NCI-H146 treated with DMSO at 0.1 percent for 48 hours (cell line): ENCODE results near the gene LRRC49.
"Not testable (repeated sequence)": the region's sequence is repeated elsewhere in the genome, so short reads cannot be mapped to it uniquely, and the experiment has no call there.

Experiments used
- DNase-seq: peaks from one replicate; lab custom pipeline; 2025; ENCODE audit not compliant: unreplicated experiment; lab: John Stamatoyannopoulos, UW

Gene LRRC49

GRCh38 chr15:70867911-70868467 is 24.6 kb upstream of the LRRC49 start:
- DNase-seq: no peak

GRCh38 chr15:70869346-70869745 is 23.3 kb upstream of the LRRC49 start:
- no peak for DNase-seq

- no peak for DNase-seq
These were observed 22.6 kb upstream of the LRRC49 start for GRCh38 chr15:70870051-70870450.

DNA sequence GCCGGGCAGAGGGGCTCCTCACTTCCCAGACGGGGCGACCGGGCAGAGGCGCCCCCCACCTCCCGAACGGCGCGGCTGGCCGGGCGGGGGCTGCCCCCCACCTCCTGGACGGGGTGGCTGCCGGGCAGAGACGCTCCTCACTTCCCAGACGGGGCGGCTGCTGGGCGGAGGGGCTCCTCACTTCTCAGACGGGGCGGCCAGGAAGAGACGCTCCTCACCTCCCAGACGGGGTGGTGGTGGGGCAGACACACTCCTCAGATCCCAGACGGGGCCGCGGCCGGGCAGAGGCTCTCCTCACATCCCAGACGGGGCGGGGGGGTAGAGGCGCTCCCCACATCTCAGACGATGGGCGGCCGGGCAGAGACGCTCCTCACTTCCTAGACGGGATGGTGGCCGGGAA is 21.1 kb upstream of the LRRC49 start:
- not testable (repeated sequence) for DNase-seq

DNA sequence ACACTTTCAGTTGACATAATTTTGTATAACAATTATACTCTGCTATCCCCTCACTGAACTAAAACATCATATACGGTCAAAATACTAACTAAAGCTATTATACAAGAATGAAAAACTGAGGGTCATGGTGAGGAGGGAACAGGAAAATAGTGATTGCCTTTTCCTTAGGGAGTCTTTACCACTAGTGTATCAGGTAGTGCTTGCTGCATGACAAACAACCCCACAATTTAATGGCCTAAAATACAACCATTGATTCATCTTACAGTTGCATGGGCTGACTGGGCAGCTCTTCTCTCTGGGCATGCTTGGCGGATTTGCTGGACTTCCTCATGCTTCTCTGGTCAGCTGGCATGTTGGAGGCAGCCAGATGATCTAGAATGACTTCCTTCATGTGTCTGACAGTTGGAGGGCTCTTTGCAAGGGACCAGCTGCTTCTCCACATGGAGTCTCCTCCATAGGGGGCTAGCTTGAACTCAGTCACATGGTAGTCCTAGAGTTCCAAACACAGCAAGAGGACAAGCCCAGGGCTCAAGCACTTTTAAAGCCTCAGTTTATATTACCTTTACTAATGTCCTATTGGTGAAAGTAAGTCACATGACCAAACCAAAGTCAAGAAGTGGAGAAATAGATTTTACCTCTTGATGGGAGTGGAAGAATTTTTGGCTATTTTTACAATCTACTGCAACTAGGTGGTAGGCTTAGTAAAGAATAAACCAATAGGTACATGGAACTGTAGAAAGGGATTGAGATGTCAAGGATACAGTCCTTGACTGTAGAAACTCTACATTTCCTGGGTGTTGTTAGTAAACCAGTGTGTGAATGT is 19.2 kb upstream of the LRRC49 start:
- DNase-seq: no peak

- DNase-seq: no peak
These were observed 17.4 kb upstream of the LRRC49 start for GRCh38 chr15:70875001-70875782.

DNA sequence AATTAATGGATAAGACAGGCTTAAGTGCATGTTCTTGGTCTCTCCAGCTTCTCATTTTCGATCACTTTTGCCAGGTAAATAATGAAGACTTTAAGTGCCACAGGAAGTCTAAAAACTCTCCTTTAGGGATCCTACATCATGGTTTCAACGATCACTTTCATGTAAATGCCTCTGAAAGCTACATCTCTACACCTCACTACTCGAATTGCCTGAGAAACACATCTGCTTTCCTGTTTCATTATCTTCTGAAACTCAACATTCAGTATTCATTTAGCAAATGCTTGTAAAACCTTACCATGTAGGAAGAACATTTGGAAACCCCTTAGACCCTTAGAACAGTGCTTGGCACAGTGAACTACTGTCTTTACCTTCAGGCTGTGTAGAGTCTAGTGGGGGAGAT is 16.6 kb upstream of the LRRC49 start:
- DNase-seq: no peak

- no peak for DNase-seq
These were observed 15.9 kb upstream of the LRRC49 start for GRCh38 chr15:70876683-70877082.

DNA sequence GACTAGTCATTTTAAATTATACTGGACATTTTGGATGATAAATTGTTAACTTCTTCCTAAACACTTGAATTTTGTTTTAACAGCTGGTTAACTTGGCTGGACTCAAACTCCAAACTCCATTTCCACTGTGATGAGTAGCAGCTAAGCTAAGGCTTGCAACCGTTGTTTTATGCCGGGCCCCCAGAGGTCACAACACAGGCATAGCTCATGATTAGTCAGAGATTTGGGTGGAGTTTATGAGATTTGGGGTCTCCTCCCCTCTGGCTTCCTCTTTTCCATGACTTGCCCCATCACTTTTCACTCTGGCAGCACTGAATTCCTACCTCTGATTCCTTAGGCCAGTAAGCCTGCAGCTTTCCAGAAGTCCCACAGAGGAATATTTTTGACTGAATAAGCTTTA is 13.2 kb upstream of the LRRC49 start:
- DNase-seq: no peak

GRCh38 chr15:70880781-70881180 is 11.8 kb upstream of the LRRC49 start:
- DNase-seq: no peak

GRCh38 chr15:70882361-70882760 is 10.3 kb upstream of the LRRC49 start:
- no peak for DNase-seq

- peak; percentile 53 for DNase-seq
These were observed 410 bp downstream of the LRRC49 start for GRCh38 chr15:70892912-70893560.

DNA sequence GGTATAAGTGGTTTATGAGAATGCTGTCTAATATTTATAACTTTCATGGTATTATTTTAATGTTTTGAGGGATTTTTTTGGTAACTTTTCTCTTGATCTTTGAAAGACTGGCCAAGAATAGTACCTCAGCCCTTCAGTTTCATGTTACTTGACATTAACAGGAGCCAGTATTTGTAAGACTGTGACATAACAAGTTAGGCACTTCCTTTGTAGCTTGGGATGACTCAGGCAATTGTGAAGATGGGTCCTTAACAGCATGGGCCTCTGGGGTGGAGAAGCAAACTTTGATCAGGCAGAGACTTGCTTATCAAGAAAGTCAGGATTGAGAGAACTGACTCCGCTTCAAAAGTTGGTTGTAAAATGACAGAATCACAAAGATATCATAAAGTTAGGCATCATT is 9.5 kb downstream of the LRRC49 start:
- no peak for DNase-seq

DNA sequence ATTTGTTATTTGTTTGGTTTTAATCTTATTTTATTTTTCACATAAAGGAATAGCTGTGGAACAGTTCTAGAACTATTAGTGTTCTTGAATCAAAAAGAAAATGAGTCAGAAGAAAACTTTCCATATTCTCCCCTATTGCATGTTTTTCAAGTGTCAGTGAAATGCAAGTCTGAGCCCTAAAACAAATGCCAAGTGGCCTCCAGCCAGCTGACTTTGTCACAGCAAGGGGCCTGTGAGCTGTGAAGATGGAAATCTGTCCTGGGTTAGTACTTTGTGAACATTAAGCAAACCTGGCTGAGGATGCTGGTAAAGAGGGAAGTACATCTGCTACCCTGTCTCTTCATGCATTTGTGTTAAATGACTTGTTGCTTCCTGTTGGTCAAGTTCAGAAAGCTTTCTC is 14.2 kb downstream of the LRRC49 start:
- DNase-seq: no peak

DNA sequence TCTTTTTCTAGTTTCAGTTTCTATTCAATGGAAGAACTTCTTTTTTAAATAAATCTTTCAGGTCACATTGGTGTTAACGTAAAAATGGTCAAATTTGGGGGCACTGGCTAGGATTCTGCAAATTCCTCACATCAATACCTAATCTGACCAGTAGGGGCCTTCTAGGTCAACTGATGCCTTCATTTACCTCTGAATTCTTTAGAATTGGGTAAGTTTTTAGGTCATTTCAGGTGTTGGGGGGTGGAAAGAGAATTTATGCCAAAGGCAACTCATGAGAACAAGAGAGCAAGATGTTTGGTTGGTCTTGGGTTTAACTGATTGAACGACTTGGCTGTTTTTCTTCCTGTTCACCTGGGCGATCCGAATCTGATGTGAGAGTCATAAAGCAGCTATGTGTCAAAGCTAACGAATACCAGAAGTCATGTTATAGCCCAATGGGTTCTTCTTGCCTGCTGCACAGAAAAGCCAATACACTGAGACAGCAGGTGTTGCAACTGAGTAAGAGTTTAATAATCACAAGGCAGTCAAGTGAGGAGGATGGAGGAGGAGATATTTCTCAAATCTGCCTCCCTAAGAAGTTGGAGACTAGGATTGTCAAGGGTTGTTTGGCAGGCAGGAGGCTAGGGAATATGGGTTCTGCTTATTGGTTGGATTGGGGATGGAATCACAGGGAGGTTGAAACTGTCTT is 15.3 kb downstream of the LRRC49 start:
- DNase-seq: no peak

GRCh38 chr15:70910958-70911357 is 18.3 kb downstream of the LRRC49 start:
- no peak for DNase-seq

DNA sequence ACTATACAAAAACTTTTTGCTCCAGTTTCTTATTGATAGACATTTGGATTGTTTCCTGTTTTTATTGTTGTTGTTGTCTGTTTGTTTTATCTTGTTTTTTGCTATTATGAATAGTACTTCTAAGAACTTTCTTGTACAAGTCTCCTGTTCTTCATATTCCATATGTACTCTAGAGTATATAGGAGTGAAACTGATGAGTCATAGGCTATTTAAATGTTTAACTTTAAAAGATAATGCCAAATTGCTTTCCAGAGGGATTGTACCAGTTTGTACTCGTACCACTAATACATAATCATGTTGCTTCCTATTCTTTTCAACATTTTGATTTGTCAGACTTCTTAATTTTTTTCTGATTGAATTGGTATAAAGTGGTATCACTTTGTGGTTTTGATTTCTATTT is 19.6 kb downstream of the LRRC49 start:
- no peak for DNase-seq

DNA sequence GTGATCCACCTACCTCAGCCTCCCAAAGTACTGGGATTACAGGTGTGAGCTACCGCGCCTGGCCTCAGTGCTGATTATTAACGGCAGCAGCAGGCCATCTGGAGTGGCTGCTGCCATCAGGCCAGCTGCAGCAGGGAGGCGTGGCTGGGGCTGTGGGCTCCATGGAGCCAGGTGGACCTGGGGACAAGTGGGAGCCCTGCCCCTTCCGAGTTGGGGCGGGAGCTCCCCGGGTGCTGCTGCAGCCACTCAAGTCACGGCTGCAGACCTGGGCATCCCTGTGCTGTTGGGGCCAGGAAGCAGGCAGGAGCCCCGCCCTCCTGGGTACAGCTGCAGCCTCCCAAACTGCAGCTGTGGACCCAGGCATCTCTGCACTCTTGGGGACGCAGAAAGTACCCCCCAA is 23.9 kb downstream of the LRRC49 start:
- DNase-seq: no peak

- no peak for DNase-seq
These were observed 25.3 kb downstream of the LRRC49 start for GRCh38 chr15:70917955-70918354.

DNA sequence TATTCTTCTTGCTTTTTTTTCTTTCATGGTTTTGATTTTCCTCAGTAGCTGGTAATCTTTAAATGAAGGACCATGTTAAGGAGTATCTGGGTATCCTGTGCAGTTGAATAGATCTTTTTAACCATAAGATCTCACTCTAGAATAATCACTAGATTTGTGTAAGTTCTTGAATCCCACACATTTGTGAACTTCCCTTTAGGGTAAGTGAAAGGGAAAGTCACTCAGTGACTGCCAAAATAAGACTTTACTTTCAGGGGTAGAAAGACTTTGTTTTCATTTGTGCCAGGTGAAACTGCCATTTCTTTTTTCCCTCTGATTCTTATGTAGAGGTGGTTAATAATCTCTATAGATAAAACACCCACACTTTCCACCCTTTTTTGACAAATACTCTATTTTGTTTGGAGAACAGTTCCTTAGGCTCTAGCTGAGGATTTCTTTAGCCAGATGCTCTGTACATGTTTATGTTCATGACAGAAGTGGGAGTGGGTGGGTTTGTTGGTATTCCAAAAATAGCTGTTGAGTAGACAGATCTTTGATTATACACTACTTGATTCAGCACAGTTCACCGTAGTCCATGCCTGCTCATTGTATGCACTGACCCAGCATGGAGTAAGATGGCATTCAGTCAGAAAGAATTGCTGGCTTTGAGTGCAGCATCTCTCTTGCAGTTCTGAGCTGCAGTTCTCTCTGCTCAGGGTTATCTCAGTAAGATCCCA is 28.5 kb downstream of the LRRC49 start:
- DNase-seq: no peak
